HepG2 (cell line): Measurements from ENCODE around the gene PALM. TPM values are rescaled to one million over a fixed set of nuclear protein-coding genes. Genes with fewer than 3 reads are reported as not detected.
A peak's percentile ranks its signal among the peaks of the same experiment; 100 is the strongest.

Experiments used
- BCL3 ChIP-seq: sonication (generic); formaldehyde crosslinking; IDR thresholded peaks from 2 replicates; pipeline ENCODE4 v1.5.1; 2020; ENCODE audit warnings: mild to moderate bottlenecking, missing genetic modification reagents, moderate library complexity
- ELK4 ChIP-seq: sonication (generic); formaldehyde crosslinking; IDR thresholded peaks from 2 replicates; pipeline ENCODE4 v1.9.0; 2021; ENCODE audit warnings: missing genetic modification reagents, borderline replicate concordance
- HIVEP1 ChIP-seq: sonication (generic); formaldehyde crosslinking; IDR thresholded peaks from 2 replicates; pipeline ENCODE4 v1.4.0; 2020; ENCODE audit warnings: mild to moderate bottlenecking, missing genetic modification reagents
- HMG20A ChIP-seq: IDR thresholded peaks from 2 replicates; pipeline ENCODE4 v1.6.1; 2016; ENCODE audit warnings: borderline replicate concordance
- ISL2 ChIP-seq: sonication (generic); formaldehyde crosslinking; IDR thresholded peaks from 2 replicates; pipeline ENCODE4 v1.5.0; 2020; ENCODE audit warnings: missing genetic modification reagents
- ISX ChIP-seq: sonication (generic); formaldehyde crosslinking; conservative IDR thresholded peaks from 2 replicates; pipeline ENCODE4 v1.5.0; 2020; ENCODE audit warnings: missing genetic modification reagents
- MTA3 ChIP-seq: sonication (generic); formaldehyde crosslinking; IDR thresholded peaks from 2 replicates; pipeline ENCODE4 v1.4.0; 2020; ENCODE audit warnings: missing genetic modification reagents
- NR2F1 ChIP-seq, 2 experiments: fragments of 450-650 bp in 1 of 2; formaldehyde crosslinking in 1 of 2; IDR thresholded peaks; 2 replicates each; pipeline versions ENCODE4 v1.5.0 to v1.6.1; 2016 to 2020; ENCODE audit warnings: mild to moderate bottlenecking in 1 of 2, missing compliant biosample characterization in 1 of 2, missing genetic modification reagents in 1 of 2, moderate library complexity in 1 of 2
- REL ChIP-seq: sonication (generic); formaldehyde crosslinking; conservative IDR thresholded peaks from 2 replicates; pipeline ENCODE4 v1.8.0; 2022; ENCODE audit warnings: mild to moderate bottlenecking, missing genetic modification reagents, moderate library complexity
- REXO4 ChIP-seq: sonication (generic); formaldehyde crosslinking; IDR thresholded peaks from 2 replicates; pipeline ENCODE4 v1.8.0; 2022; ENCODE audit warnings: missing genetic modification reagents, mild to moderate bottlenecking, borderline replicate concordance
- SNRNP70 ChIP-seq: fragments of 200-400 bp; formaldehyde crosslinking; IDR thresholded peaks from 2 replicates; pipeline ENCODE4 v1.6.1; 2017; ENCODE audit warnings: mild to moderate bottlenecking, low read depth, low read length, moderate library complexity
- SOX6 ChIP-seq, 2 experiments: fragments of 450-650 bp in 1 of 2; sonication (generic) in 1 of 2; formaldehyde crosslinking in 1 of 2; IDR thresholded peaks; 2 replicates each; pipeline versions ENCODE4 v1.4.0 to v1.6.1; 2017 to 2020; ENCODE audit warnings: antibody characterized with exemption in 1 of 2, mild to moderate bottlenecking in 1 of 2, missing genetic modification reagents in 1 of 2
- SP140L ChIP-seq: sonication (generic); formaldehyde crosslinking; IDR thresholded peaks from 2 replicates; pipeline ENCODE4 v1.4.0; 2020; ENCODE audit warnings: missing genetic modification reagents, borderline replicate concordance
- TGIF2 ChIP-seq: IDR thresholded peaks from 2 replicates; pipeline ENCODE4 v1.6.1; 2016; ENCODE audit warnings: control low read depth, missing compliant biosample characterization
- U2AF2 ChIP-seq: fragments of 200-400 bp; formaldehyde crosslinking; IDR thresholded peaks from 2 replicates; pipeline ENCODE4 v1.6.1; 2017; ENCODE audit warnings: low read depth, mild to moderate bottlenecking, low read length
- ZNF138 ChIP-seq: sonication (generic); formaldehyde crosslinking; IDR thresholded peaks from 2 replicates; pipeline ENCODE4 v1.5.0; 2020; ENCODE audit warnings: mild to moderate bottlenecking, low read depth, missing genetic modification reagents
- ZNF33A ChIP-seq: sonication (generic); formaldehyde crosslinking; IDR thresholded peaks from 2 replicates; pipeline ENCODE4 v1.5.1; 2020; ENCODE audit warnings: missing genetic modification reagents, mild to moderate bottlenecking, moderate library complexity, borderline replicate concordance
- ZNF34 ChIP-seq: sonication (generic); formaldehyde crosslinking; IDR thresholded peaks from 2 replicates; pipeline ENCODE4 v1.4.0; 2020; ENCODE audit warnings: mild to moderate bottlenecking, missing genetic modification reagents, borderline replicate concordance
- ZNF562 ChIP-seq: sonication (generic); formaldehyde crosslinking; IDR thresholded peaks from 2 replicates; pipeline ENCODE4 v1.8.0; 2022; ENCODE audit warnings: missing genetic modification reagents, borderline replicate concordance
- ZNF563 ChIP-seq: sonication (generic); formaldehyde crosslinking; IDR thresholded peaks from 2 replicates; pipeline ENCODE4 v1.8.0; 2022; ENCODE audit warnings: mild to moderate bottlenecking, moderate library complexity, missing genetic modification reagents
- ZNF574 ChIP-seq: sonication (generic); formaldehyde crosslinking; IDR thresholded peaks from 2 replicates; pipeline ENCODE4 v1.4.0; 2020; ENCODE audit warnings: missing genetic modification reagents
- ZNF737 ChIP-seq: sonication (generic); formaldehyde crosslinking; IDR thresholded peaks from 2 replicates; pipeline ENCODE4 v1.5.0; 2020; ENCODE audit warnings: missing genetic modification reagents, mild to moderate bottlenecking, borderline replicate concordance
- ZNF878 ChIP-seq: sonication (generic); formaldehyde crosslinking; IDR thresholded peaks from 2 replicates; pipeline ENCODE4 v1.8.1; 2023; ENCODE audit warnings: mild to moderate bottlenecking, missing genetic modification reagents, moderate library complexity
- ZSCAN9 ChIP-seq: IDR thresholded peaks from 2 replicates; pipeline ENCODE4 v1.6.1; 2016; ENCODE audit warnings: borderline replicate concordance
- polyA plus RNA-seq, 8 experiments: library from polyadenylated mRNA; depleted of rRNA in 3 of 8; stranded (reverse) in 7 of 8; unstranded in 1 of 8; fragments of >200 nt; fragmentation: Illumina TruSeq in 4 of 8; extraction: Trizol in 4 of 8; gene quantifications; 2 replicates each; pipeline versions ENCODE4 v1.2.1 to v1.2.3, GENCODE V29; 2011 to 2016; ENCODE audit warnings: low read depth in 4 of 8, missing spikeins in 1 of 8, mixed read lengths in 1 of 8; ENCODE audit not compliant: insufficient read depth in 1 of 8
- total RNA-seq, 5 experiments: library from RNA; depleted of rRNA; stranded (reverse); fragments of >200 nt; fragmentation: Illumina TruSeq; extraction: Trizol; gene quantifications; 2 replicates each; pipeline ENCODE4 v1.2.3, GENCODE V29; 2016; ENCODE audit warnings: low read depth in 1 of 5

The PALM gene
- total and polyA plus RNA-seq, 2 of the 13 experiments (the other 11 are each of a cell fraction or from before 2014, with no cell fraction given) = 4.0 to 9.7 TPM

- TF ChIP-seq ISX (no peak), ZNF574 (peak; percentile 84), ZNF33A (CRISPR knock-in tag) (no peak), MTA3 (CRISPR knock-in tag) (no peak), REL (CRISPR knock-in tag) (no peak), ZSCAN9 (CRISPR knock-in tag) (peak; percentile 71; the same call in 1 of the 2 replicates), ZNF737 (no peak), TGIF2 (CRISPR knock-in tag) (peak; percentile 97), ELK4 (CRISPR knock-in tag) (no peak), SNRNP70 (no peak), U2AF2 (no peak), ZNF138 (CRISPR knock-in tag) (0 out of 2 replicates have a peak, but pooled peaks have one; percentile 82), ZNF34 (no peak), HIVEP1 (CRISPR knock-in tag) (peak; percentile 92), SP140L (0 out of 2 replicates have a peak, but pooled peaks have one; percentile 22), SOX6 (IDR thresholded peaks at IDR 0.05) (no peak), SOX6 (CRISPR knock-in tag; IDR thresholded peaks at IDR 0.05) (peak; percentile 85), ZNF562 (CRISPR knock-in tag) (no peak), NR2F1 (CRISPR knock-in tag; IDR thresholded peaks at IDR 0.05) (peak; percentile 87 to 92), HMG20A (CRISPR knock-in tag) (peak; percentile 85; the same call in 1 of the 2 replicates), REXO4 (CRISPR knock-in tag) (no peak), BCL3 (CRISPR knock-in tag) (no peak; the same call in 1 of the 2 replicates), ZNF878 (CRISPR knock-in tag) (no peak), ISL2 (peak; percentile 77), ZNF563 (CRISPR knock-in tag) (no peak)
These were observed 47.8 kb upstream of the PALM start (continued) for GRCh38 chr19:660793-661426.
